AG09309 (cell line): ENCODE results near the gene RAB11FIP2.

ENCODE experiments used
- DNase-seq: peaks from one replicate; pipeline ENCODE4 v3.0.0-alpha.2; 2010; ENCODE audit warnings: low read depth
- H3K4me3 ChIP-seq: 2 replicates; pipeline ENCODE4 v1.5.1; 2011; ENCODE audit warnings: mild to moderate bottlenecking, low read depth, low read length, moderate library complexity; ENCODE audit not compliant: control insufficient read depth
- CTCF ChIP-seq: IDR thresholded peaks from 2 replicates; pipeline ENCODE4 v1.5.1; 2011; ENCODE audit warnings: mild to moderate bottlenecking, low read depth, low read length, inconsistent platforms; ENCODE audit not compliant: insufficient read depth, control insufficient read depth; ENCODE audit errors: missing control alignments

Gene RAB11FIP2

DNA sequence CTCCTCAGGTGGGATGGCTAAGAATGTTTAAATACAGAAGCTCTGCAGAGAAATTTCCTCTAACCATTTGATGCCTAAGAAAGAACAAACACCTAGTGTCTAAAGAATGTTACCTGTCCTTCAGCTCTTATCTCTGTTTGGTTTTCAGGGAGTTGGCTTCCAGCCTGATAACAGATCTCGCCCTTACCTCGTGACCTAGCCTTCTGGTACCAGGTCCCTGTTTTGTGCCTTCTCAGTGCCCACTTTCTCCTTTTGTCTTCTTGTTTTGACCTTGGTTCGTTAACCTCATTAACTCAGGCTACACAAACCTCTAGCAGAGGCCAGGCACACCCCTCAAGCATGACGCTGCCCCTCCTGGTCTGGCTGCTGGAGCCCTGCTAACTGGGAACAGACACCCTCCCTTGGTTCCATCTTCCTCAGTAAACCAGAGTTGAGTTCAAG lies 16.1 kb upstream of the RAB11FIP2 start:
- H3K4me3 ChIP-seq, result no peak overlapping the region
- no peak for TF ChIP-seq CTCF
- no peak for DNase-seq

GRCh38 chr10:118058371-118058770 lies 11.6 kb upstream of the RAB11FIP2 start:
- no peak for TF ChIP-seq CTCF
- no peak for DNase-seq
- no peak overlapping the region for H3K4me3 ChIP-seq

GRCh38 chr10:118057361-118057760 lies 10.6 kb upstream of the RAB11FIP2 start:
- no peak for DNase-seq
- no peak for TF ChIP-seq CTCF
- H3K4me3 ChIP-seq, result no peak overlapping the region

DNA sequence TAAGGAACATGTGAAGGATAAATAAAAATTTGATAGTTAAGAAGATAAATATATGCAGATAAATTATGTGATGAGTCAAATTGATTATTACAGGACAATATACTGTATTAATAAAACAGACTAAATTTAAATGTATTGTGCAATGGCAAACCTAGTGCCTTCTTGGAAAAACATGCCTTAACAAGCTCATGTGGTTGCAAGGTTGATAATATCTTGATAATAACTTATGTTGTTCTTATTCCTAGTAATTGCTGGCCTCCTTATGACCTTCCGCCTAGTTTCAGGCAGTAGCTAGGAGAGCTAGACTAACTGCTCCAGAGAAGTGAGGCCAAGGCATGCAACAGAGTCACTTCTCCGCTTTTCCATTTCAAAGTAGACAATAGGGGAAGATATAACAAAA lies 7.6 kb upstream of the RAB11FIP2 start:
- DNase-seq, result no peak
- H3K4me3 ChIP-seq, result no peak overlapping the region
- TF ChIP-seq CTCF, result no peak

DNA sequence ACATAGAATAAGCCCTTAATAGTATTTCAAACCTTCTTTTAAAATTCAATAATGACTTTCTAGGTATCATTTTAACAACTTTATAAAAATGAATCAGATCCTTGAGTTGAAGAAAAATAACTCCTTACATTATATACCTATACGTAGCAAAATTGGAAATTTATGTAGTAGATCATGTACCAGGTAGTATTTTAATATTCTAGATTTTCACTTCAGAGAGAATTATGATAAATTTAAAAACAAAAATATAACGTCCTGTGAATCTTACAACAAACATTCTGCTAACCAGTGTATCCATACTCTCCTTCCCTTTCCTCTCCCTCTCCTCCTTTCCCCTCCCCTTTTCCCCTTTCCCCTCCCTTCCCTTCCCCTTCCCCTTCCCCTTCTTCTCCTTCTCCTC lies 6.1 kb upstream of the RAB11FIP2 start:
- H3K4me3 ChIP-seq, result no peak overlapping the region
- DNase-seq, result no peak
- no peak for TF ChIP-seq CTCF

DNA sequence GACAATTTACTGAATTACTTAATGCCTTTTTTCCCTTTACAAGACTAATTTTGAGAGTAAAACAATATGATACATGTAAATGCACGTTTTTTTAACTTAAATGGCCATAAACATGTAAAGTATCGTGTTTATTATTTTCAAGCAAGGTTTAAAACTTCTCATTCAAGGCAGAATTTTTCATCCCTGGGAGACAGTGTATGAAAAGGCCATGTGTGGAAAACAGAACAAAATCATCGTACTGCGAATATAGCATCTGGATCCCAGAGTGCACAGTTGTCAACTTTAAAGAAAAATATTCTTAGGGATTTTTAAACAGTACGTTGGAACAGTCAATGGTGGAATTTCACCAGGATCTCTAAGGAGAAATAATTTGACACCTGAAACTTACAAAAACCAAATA lies 1.1 kb upstream of the RAB11FIP2 start:
- TF ChIP-seq CTCF, result no peak
- no peak for DNase-seq
- H3K4me3 ChIP-seq, result no peak overlapping the region

DNA sequence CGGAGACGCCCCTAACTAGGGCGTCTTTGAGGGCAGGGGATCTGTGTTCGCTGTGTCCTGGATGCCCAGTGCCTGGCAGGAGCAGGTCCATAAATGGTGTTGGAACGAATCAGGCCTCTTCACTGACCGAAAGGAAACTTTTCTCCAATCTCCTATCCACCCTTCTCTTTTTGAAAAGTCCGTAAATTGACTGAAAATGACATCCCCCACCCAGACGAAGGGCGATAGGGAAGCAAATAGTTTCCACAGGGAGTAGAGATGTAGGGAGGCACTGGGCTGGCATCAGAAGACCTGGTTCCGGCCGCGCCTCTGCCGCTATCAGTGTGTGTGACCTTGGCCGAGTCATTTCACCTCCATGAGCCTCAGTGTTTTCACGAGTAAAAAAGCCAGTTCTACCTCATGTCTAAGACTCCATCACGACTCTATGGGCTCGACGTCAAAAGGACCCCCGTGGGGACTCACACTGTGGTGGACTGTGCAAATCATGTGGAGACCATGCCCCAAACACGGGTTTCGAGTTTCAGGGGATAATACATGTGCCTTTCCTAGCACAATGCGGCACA lies 497 bp upstream of the RAB11FIP2 start:
- no peak for DNase-seq
- H3K4me3 ChIP-seq, result peak overlapping the region; percentile 70
- TF ChIP-seq CTCF, result no peak
